ENCODE measurements around the gene EML6. TPM values are rescaled to one million over a fixed set of nuclear protein-coding genes. Genes with fewer than 3 reads are reported as not detected.

Gene EML6
- total RNA-seq, 1 donor from 2014 or later = 0.39 TPM

GRCh38 chr2:54952978-54953456, 229.6 kb downstream of the EML6 start:
- no peak overlapping the region for H3K4me3 Mint-ChIP-seq
- no peak overlapping the region for H3K27ac Mint-ChIP-seq
- TF ChIP-seq EZH2 (IDR thresholded peaks at IDR 0.05) (no peak), EZH2phosphoT487 (IDR thresholded peaks at IDR 0.05) (no peak)
- TF ChIP-seq, protein P1, sequence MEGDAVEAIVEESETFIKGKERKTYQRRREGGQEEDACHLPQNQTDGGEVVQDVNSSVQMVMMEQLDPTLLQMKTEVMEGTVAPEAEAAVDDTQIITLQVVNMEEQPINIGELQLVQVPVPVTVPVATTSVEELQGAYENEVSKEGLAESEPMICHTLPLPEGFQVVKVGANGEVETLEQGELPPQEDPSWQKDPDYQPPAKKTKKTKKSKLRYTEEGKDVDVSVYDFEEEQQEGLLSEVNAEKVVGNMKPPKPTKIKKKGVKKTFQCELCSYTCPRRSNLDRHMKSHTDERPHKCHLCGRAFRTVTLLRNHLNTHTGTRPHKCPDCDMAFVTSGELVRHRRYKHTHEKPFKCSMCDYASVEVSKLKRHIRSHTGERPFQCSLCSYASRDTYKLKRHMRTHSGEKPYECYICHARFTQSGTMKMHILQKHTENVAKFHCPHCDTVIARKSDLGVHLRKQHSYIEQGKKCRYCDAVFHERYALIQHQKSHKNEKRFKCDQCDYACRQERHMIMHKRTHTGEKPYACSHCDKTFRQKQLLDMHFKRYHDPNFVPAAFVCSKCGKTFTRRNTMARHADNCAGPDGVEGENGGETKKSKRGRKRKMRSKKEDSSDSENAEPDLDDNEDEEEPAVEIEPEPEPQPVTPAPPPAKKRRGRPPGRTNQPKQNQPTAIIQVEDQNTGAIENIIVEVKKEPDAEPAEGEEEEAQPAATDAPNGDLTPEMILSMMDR (IDR thresholded peaks at IDR 0.05) = no peak
- Histone ChIP-seq H2AFZ (replicated peaks) (no peak overlapping the region), H3K27ac (no peak overlapping the region), H3K27me3 (no peaks in the 10 kb centered on the region), H3K79me2 (ENCODE audit: low read depth) (no peaks in the 10 kb centered on the region), H3K4me1 (peaks cover 12% of the 10 kb centered on the region), H3K4me3 (no peak overlapping the region), H3K9ac (no peak overlapping the region), H3F3A (ENCODE audit: low read depth) (no peaks in the 10 kb centered on the region), H3K36me3 (no peaks in the 10 kb centered on the region), H3K4me2 (no peak overlapping the region), H4K20me1 (ENCODE audit: low read depth) (no peaks in the 10 kb centered on the region), H3K9me3 (ENCODE audit: low read depth) (no peaks in the 10 kb centered on the region)
- H3K36me3 Mint-ChIP-seq = no peaks in the 10 kb centered on the region
- no peak for DNase-seq (ENCODE audit: low spot score)
- H3K4me1 Mint-ChIP-seq = peaks cover 11% of the 10 kb centered on the region
- peaks cover 2% of the 10 kb centered on the region for H3K27me3 Mint-ChIP-seq (ENCODE audit: insufficient read depth, low read depth)
- H3K9me3 Mint-ChIP-seq = no peaks in the 10 kb centered on the region

GRCh38 chr2:54954158-54954557, 230.7 kb downstream of the EML6 start:
- TF ChIP-seq EZH2 (IDR thresholded peaks at IDR 0.05) (no peak), EZH2phosphoT487 (IDR thresholded peaks at IDR 0.05) (no peak)
- TF ChIP-seq, protein P1 (IDR thresholded peaks at IDR 0.05) = no peak
- no peaks in the 10 kb centered on the region for H3F3A ChIP-seq (ENCODE audit: low read depth)
- peaks cover 3% of the 10 kb centered on the region for H3K27me3 Mint-ChIP-seq (ENCODE audit: insufficient read depth, low read depth)

DNA sequence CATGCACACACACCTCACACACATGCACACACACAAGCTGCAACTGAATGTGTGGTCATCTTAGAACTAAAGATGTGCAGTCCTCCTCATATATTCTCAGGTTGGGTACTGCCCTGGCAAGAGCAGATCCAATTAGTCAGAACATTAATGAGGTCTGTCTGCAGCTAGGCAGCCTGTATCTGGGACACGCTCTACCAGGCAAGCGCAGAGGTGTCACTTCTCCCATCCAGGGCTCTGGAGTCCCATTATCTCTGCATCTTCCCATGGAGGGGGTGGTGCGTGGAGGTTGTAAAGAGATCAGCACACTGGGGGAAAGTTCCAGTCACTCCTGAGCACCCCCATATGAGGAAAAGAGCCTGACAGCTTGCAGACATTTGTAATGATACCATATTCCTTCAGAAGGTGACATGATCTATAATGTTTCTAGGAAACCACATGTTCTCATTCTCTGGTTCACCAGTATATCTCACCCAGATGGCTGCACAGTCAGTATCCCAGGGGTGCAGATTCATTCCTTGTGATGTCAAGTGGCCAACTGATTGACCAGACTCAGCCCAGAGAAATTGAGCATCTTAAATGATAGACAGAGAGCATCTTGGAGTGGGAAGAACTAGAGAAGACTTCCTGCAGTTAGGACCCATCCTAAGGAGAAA, 231.4 kb downstream of the EML6 start:
- Histone ChIP-seq H3K27me3 (no peaks in the 10 kb centered on the region), H3K4me2 (no peak overlapping the region), H4K20me1 (ENCODE audit: low read depth) (no peaks in the 10 kb centered on the region), H3K9me3 (ENCODE audit: low read depth) (no peaks in the 10 kb centered on the region), H3K79me2 (ENCODE audit: low read depth) (no peaks in the 10 kb centered on the region), H3F3A (ENCODE audit: low read depth) (no peaks in the 10 kb centered on the region), H3K36me3 (no peaks in the 10 kb centered on the region), H3K9ac (no peak overlapping the region), H3K4me1 (peaks cover 8% of the 10 kb centered on the region), H3K4me3 (no peak overlapping the region), H2AFZ (replicated peaks) (no peak overlapping the region), H3K27ac (no peak overlapping the region)
- no peak overlapping the region for H3K27ac Mint-ChIP-seq
- no peaks in the 10 kb centered on the region for H3K36me3 Mint-ChIP-seq
- H3K4me1 Mint-ChIP-seq = peaks cover 5% of the 10 kb centered on the region
- no peaks in the 10 kb centered on the region for H3K9me3 Mint-ChIP-seq
- H3K4me3 Mint-ChIP-seq = no peak overlapping the region
- no peak for TF ChIP-seq EZH2phosphoT487 (IDR thresholded peaks at IDR 0.05)
- no peak for TF ChIP-seq EZH2 (IDR thresholded peaks at IDR 0.05)
- TF ChIP-seq, protein P1 (IDR thresholded peaks at IDR 0.05) = no peak
- peaks cover 3% of the 10 kb centered on the region for H3K27me3 Mint-ChIP-seq (ENCODE audit: insufficient read depth, low read depth)
- DNase-seq (ENCODE audit: low spot score) = no peak

More at GRCh38 chr2:54954158-54954557, 230.7 kb downstream of the EML6 start:
- Histone ChIP-seq H4K20me1 (ENCODE audit: low read depth) (no peaks in the 10 kb centered on the region), H3K4me2 (no peak overlapping the region), H3K9me3 (ENCODE audit: low read depth) (no peaks in the 10 kb centered on the region), H3K36me3 (no peaks in the 10 kb centered on the region), H2AFZ (replicated peaks) (no peak overlapping the region), H3K27ac (no peak overlapping the region), H3K9ac (no peak overlapping the region), H3K79me2 (ENCODE audit: low read depth) (no peaks in the 10 kb centered on the region), H3K4me1 (peaks cover 8% of the 10 kb centered on the region), H3K4me3 (no peak overlapping the region), H3K27me3 (no peaks in the 10 kb centered on the region)
- H3K9me3 Mint-ChIP-seq = no peaks in the 10 kb centered on the region
- H3K4me1 Mint-ChIP-seq = peaks cover 8% of the 10 kb centered on the region
- no peak overlapping the region for H3K4me3 Mint-ChIP-seq
- H3K27ac Mint-ChIP-seq = no peak overlapping the region
- DNase-seq (ENCODE audit: low spot score) = no peak
- H3K36me3 Mint-ChIP-seq = no peaks in the 10 kb centered on the region
